ENCODE data around the gene CXCL11.
A peak's percentile ranks its signal among the peaks of the same experiment; 100 is the strongest.
"Not testable (repeated sequence)": the region's sequence is repeated elsewhere in the genome, so short reads cannot be mapped to it uniquely, and the experiment has no call there.

CXCL11 gene

DNA sequence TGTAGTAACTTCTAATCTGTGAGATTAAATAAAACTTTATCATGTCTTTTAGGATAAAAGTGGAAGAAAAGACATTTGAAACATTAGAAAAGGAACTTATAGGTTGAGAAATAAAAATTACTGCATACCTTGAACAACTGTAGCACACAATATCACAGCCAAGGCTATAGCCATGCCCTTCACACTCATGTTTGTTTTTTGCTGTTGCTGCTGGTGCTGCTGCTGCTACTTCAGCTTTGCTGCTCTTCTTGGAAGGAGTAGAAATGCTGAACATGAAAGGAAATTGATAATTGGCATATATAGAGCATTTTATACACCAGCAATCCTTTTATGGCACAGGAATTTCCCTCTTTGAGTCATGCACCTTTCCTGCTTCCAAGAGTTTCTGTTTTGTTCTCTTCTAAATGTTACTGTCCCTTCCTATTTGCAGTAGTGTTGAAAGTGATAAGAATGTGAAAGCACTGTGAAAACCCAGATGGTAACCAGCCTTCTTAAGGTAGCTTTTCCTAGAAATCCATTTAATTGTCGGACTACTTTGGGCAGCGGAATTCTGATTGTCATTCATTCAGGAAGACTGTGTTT, at the start of gene CXCL11:
Gene CXCL11, minus strand, starts transcription at position 272 of the 582 bp plus-strand sequence. Its CDS starts 83 bp downstream, at position 189.
- no peak for DNase-seq (ENCODE audit: low spot score)

DNA sequence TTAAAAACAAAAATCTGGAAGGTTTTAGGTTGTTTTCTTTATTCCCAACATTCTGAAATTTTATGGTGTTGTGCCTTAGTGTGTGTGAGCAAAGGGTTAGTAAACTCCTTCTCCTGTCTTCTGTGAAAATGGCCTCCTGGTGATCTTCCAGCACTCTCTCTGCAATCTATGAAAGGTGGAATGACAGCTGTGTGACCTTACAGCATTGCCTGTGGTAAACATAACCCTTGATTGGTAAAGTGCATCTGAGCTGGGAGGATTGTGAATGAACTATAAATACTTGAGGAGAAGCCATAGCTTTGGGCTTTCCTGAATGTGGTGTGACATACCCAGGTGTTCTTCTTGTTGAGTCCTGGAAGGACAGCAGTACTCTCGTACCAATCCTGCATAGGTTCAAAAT, 48.7 kb upstream of the CXCL11 start:
- no peak for DNase-seq (ENCODE audit: low spot score)

DNA sequence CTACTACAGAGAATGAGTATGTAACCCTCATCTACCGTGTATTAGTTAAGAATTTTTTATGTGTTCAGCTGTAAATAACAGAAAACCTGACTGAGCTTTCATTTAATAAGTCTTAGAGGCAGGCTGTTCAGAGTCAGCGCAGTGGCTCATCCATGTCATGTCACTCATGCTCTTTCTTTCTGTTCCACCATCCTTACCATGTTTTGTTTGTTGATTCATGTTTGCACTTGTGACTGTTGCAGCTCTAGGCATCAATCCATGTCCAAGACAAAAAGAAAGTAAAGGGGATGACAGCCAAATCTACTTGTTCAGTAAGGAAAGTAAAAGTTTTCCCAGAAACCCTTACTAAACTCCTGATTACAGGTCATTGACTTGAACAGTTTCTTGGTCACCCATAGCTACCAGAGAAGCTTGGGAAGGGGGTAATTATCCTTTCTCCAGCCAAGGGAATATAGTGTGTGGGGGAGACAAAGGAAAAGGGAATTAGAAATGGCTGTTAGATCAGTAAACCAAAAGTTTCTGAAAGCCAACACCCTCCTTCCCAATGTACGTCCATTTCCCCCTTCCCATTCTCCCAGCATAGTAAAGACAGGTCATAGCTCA, 47.6 kb upstream of the CXCL11 start:
- no peak for DNase-seq (ENCODE audit: low spot score)

DNA sequence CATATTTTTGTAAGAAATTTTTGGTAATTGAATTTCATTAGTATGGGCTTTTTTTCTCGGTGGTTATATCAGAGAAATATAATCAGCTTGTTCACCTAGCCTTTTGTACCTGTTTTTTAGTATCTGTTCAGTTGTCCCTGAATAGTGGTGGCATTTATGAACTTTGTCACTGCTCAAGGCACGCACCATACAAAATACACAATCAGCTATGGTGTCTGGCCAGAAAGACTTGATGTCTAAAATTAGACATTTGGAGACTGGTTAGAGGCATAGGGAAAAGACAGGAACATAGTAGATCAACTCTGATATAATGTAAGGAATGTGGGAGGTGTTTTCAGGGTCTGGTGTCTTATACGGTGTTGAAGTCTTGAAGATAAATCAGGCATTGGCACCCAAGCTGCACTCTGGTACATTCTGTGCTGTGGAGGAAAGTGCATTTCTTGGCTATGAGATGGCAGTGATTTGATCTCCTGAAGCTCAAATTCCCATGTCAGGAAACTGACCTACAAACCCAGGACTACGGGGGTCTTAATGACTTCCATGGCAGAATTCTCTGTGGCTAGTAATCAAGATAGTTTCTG, 42.3 kb upstream of the CXCL11 start:
- DNase-seq (ENCODE audit: low spot score) = no peak

DNA sequence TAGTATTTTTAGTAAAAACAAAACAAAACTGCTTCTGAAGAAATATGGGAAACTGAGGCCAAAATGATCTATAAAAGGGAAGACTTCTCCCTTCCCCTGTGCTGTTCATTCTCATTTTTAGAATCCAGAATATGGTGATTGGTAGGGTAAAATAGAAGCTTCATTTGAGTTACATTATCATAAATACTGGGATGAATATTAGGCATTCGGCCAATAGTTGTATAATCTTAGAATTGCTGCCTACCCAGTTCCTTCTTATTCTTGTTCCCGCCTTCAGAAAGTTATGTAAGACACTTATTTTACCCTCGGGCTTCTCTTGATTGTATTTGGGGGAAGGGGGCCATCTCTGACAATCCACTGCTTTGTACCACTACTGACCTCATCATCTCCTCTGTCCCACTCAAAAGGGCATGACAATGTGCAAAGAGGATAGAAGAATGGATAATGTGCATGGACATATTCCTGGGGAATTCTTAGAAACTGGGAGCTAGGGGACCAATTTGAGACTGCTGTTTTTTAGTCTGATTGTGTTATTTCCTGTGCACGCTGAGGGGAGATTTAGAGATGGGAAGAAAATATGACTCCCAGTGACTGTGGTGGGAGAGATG, 39.2 kb upstream of the CXCL11 start:
- no peak for DNase-seq (ENCODE audit: low spot score)

- no peak for DNase-seq (ENCODE audit: low spot score)
Observed at GRCh38 chr4:76074468-76074867, 38.6 kb upstream of the CXCL11 start, which contains the start of gene ART3. Gene ART3, plus strand, starts transcription at chr4:76074709. Its CDS starts 1,181 bp downstream, at chr4:76075890.

GRCh38 chr4:76072760-76073159, 36.9 kb upstream of the CXCL11 start:
- DNase-seq (ENCODE audit: low spot score) = no peak

GRCh38 chr4:76067652-76068286, 31.9 kb upstream of the CXCL11 start:
- peak; percentile 64 for DNase-seq (ENCODE audit: low spot score)

DNA sequence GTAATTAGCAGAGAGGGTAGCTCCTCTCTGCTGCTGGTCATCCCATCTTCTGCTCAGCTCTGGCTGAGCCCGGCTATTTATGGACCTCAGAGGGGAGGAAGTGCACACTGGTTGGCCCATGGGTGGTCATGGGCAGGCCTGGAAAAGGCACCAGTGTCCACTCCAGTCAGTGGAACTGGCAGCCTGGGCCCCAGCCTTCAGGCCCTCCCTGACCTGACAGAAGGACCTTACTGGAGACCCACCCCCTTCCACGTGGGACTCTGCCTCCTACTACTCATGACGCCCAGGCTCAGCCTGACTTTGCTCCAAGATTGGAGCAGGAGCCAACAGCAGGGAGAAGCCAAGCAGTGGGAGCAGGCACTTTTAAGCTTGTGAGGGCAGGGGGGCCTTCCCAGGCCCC, 30.7 kb upstream of the CXCL11 start:
- DNase-seq (ENCODE audit: low spot score) = no peak

DNA sequence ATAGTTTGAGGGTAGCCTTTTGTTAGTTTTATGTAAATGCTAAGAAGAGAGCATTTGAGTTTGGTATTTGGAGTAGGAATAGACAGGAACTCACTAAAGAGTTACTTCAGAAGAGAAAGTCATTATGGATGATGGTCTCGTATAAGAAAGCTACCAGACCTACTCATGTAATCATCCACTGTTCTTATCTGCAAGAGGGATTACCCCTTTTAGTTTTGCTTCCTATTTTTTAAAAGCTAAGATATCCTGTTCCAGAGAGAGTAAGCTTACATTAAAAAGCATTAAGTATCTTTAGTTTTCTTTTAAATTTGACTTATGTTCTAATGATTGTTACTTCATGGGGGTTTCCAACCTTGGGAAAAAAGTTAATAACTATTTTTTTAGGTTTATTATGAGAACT, 26.1 kb upstream of the CXCL11 start:
- peak; percentile 29 for DNase-seq (ENCODE audit: low spot score)

- no peak for DNase-seq (ENCODE audit: low spot score)
Observed at GRCh38 chr4:76061421-76061820, 25.6 kb upstream of the CXCL11 start.

DNA sequence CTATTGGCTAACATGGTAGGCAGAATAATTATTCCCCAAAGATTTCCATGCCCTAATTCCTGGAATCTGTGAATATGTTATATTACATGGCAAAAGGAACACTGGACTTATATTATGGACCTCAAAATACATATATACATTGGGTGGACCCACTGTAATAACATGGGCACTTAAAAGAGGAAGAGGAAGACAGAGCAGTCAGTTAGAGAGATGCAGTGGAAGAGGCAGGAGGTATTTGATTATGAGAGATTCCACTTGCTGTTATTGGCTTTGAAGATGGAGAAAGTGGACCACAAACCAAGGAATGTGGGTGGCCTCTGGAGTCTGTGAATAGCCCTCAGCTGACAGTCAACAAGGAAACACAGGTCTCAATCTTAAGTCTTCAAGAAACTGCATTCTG, 24.6 kb upstream of the CXCL11 start:
- DNase-seq (ENCODE audit: low spot score) = no peak

DNA sequence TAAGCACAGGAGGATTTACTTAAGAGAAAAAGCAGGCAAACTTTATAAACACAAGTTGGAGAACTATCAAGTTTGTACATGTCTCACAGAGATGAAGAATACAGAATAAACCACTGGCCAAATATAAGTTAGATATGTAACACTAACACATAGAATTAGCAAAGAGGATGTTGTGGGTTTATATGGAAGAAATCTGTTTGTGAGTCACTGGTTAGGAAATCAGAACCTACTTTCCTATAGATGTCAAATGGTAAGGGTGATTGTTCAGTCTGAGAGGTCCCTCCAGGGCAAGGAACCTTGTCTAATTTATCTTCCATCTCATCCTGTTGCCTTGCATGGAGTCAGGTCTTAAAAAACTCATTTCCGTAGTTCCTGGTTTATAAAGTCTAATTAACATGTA, 23.9 kb upstream of the CXCL11 start:
- DNase-seq (ENCODE audit: low spot score) = no peak

DNA sequence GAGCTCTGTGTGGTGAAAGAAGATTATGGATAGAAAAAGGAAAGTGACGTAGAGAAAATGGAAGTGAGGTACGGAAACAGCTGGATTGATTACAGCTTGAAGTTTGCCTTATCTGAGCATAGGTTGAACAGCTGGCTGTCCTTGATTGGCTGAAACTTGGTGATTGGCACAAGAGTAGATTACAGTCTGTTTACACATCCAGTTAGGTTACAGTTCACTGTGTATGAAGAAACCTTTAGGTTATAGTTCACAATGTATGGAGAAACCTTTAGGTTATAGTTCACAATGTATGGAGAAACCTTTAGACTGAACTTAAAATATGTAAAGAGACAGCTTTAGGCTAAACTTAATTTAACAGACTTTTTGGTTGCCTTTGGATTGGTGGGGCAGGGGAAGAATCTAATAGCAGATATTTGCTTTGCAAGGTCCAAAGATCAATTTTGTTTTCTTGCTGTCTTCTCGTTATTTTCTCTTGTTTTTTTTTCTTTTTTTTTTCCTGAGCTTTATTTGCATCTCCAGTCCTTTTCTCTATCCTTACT, 23.1 kb upstream of the CXCL11 start:
- DNase-seq (ENCODE audit: low spot score) = no peak

DNA sequence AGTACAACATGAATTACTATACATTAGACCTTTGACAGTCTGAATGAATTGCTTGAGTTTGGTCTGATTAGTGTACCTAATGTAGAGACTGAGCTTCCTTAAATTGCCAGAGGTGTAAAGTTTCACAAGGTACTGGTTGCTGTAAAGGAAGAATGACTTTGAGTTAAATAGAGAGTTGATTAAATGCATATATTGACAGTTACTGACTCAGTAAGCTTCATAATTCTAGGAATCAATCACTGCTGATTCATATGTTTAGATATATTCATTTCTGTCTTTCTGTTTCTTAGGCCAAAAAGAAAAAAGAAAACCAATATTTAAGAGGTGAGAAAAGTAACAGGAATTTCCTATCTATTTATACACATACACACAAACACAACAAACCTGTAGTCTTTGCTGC, 22.4 kb upstream of the CXCL11 start:
- no peak for DNase-seq (ENCODE audit: low spot score)

DNA sequence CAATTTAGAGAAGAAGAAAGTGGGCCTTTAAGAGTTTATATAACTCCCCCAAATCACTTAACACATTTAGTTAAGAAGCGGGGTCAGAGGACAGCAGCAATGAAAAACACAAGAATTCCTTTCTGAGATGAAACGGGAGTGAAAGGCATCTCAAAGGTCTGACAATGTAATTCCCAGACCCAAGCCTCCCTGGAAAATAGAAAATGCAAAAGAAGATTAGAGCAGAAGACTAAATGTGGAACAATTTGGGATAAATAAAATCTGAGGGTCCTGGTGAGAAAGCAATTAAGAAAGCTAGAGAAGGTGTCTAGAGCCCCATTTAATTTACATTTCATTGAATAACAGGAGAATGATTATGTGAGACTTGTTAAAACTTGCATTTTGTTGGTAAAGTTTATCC, 19.6 kb upstream of the CXCL11 start:
- no peak for DNase-seq (ENCODE audit: low spot score)

GRCh38 chr4:76055016-76055415, 19.1 kb upstream of the CXCL11 start:
- peak; percentile 64 for DNase-seq (ENCODE audit: low spot score)

DNA sequence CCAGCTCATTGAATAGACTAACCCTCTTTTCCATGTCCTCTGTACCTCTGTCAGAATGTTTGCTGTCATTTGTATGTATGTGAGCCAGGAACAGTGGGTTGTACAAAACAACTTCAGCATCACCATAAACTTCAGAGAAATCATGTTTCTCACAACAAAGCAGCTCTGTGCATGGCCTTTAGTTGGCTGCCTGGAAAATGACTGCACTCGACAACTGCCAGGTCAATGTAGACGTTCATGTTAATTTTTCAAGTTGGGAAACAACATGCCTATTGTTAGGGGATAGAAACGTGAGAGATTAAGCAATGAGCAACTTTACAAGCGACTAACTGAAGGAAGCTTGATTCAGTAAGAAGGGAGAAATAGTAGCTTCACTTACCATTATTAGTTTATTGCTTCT, 17.9 kb upstream of the CXCL11 start:
- DNase-seq (ENCODE audit: low spot score) = no peak

GRCh38 chr4:76050560-76051050, 14.7 kb upstream of the CXCL11 start:
- DNase-seq (ENCODE audit: low spot score) = not testable (repeated sequence)

DNA sequence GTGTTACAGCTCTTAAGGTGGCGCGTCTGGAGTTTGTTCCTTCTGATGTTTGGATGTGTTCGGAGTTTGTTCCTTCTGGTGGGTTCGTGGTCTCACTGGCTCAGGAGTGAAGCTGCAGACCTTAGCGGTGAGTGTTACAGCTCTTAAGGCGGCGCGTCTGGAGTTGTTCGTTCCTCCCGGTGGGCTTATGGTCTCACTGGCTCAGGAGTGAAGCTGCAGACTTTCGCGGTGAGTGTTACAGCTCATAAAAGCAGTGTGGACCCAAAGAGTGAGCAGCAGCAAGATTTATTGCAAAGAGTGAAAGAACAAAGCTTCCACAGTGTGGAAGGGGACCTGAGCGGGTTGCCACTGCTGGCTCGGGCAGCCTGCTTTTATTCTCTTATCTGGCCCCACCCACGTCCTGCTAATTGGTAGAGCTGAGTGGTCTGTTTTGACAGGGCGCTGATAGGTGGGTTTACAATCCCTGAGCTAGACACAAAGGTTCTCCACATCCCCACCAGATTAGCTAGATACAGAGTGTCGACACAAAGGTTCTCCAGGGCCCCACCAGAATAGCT, 14.1 kb upstream of the CXCL11 start:
- not testable (repeated sequence) for DNase-seq (ENCODE audit: low spot score)

DNA sequence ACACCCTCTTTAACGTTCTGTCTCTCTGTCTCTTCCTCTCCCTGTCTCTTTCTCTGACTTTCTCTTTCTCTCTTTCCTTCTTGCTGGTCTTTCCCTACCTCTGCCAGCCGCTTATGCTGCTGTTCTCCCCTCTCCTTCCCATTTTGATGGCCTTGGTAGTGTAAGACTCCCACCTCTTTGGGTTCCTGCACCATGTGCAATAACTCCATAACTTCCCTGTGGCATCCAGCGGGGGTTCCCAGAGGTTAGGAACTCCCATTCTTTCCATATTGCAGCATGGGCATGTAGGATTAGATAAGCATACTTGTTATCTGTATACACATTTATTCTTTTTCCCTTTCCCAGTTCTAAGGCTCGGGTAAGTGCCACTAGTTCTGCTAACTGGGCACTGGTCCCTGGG, 8.8 kb upstream of the CXCL11 start:
- DNase-seq (ENCODE audit: low spot score) = not testable (repeated sequence)

DNA sequence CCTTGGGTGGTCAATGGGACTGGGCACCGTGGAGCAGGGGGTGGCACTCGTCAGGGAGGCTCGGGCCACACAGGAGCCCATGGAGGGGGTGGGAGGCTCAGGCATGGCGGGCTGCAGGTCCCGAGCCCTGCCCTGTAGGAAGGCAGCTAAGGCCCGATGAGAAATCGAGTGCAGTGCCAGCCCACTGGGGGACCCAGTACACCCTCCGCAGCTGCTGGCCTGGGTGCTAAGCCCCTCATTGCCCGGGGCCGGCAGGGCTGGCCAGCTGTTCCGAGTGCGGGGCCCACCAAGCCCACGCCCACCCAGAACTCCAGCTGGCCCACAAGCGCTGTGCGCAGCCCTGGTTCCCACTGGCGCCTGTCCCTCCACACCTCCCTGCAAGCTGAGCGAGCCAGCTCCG, 7.4 kb upstream of the CXCL11 start:
- not testable (repeated sequence) for DNase-seq (ENCODE audit: low spot score)
